ENCODE results near the gene LIMK1. TPM values are rescaled to one million over a fixed set of nuclear protein-coding genes. Genes with fewer than 3 reads are reported as not detected.
"Not testable (repeated sequence)": the region's sequence is repeated elsewhere in the genome, so short reads cannot be mapped to it uniquely, and the experiment has no call there.

Gene LIMK1
- total RNA-seq, 2 donors from 2014 or later, result 11.1 to 16.5 TPM

DNA sequence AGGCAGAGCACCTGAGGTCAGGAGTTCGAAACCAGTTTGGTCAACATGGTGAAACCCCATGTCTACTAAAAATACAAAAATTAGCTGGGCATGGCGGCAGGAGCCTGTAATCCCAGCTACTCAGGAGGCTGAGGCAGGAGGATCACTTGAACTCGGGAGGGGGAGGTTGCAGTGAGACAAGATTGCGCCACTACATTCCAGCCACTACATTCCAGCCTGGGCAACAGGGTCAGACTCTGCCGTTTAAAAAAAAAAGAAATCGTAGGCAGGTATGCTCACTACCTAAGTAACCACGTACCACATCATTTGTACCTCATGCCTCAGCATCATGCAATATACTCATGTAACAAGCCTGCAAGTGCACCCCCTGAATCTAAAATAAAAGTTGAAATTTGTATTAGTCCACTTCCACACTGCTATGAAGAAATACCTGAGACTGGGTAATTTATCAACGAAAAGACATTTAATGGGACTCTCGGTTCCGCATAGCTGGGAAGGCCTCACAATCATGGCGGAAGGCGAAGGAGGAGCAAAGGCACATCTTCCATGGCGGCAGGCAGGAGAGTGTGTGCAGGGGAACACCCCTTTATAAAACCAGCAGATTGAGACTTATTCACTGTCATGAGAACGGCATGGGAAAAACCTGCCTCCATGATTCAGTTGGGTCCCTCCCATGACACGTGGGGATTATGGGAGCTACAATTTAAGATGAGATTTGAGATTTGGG, 82.4 kb downstream of the LIMK1 start:
- Histone ChIP-seq H3K27me3 (no peaks in the 10 kb centered on the region), H3K9me3 (no peaks in the 10 kb centered on the region), H3K4me3 (no peak overlapping the region), H3K9ac (ENCODE audit: low read depth in 2 of 2, low read length in 2 of 2) (no peak overlapping the region), H3K27ac (no peak overlapping the region), H3K4me1 (no peaks in the 10 kb centered on the region), H3K36me3 (no peaks in the 10 kb centered on the region)
- intact Hi-C loops (cut with DNase I), result no loop called here
- TF ChIP-seq, protein P1, sequence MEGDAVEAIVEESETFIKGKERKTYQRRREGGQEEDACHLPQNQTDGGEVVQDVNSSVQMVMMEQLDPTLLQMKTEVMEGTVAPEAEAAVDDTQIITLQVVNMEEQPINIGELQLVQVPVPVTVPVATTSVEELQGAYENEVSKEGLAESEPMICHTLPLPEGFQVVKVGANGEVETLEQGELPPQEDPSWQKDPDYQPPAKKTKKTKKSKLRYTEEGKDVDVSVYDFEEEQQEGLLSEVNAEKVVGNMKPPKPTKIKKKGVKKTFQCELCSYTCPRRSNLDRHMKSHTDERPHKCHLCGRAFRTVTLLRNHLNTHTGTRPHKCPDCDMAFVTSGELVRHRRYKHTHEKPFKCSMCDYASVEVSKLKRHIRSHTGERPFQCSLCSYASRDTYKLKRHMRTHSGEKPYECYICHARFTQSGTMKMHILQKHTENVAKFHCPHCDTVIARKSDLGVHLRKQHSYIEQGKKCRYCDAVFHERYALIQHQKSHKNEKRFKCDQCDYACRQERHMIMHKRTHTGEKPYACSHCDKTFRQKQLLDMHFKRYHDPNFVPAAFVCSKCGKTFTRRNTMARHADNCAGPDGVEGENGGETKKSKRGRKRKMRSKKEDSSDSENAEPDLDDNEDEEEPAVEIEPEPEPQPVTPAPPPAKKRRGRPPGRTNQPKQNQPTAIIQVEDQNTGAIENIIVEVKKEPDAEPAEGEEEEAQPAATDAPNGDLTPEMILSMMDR (IDR thresholded peaks at IDR 0.05), result no peak
- DNase-seq, result no peak

GRCh38 chr7:74167324-74167723, 83.7 kb downstream of the LIMK1 start:
- Histone ChIP-seq H3K27ac (peak overlapping the region; percentile 31), H3K9ac (ENCODE audit: low read depth in 2 of 2, low read length in 2 of 2) (peak overlapping the region in 1 of 2 donors; percentile 55)
- H3K4me3 ChIP-seq; H3K9me3 ChIP-seq; intact Hi-C loops (cut with DNase I); H3K36me3 ChIP-seq; H3K4me1 ChIP-seq; H3K27me3 ChIP-seq: not testable (repeated sequence)
- peak; percentile 66 for DNase-seq

Other genes starting within 250 kb of the LIMK1 start
- 1 to 10 TPM; 4.0 to 7.4 TPM for gene METTL27, start 241.3 kb upstream of the LIMK1 start, total RNA-seq
- gene TMEM270, start 222.6 kb upstream of the LIMK1 start, total RNA-seq, result not detected
- 10 to 100 TPM in 1 of 2 donors, 1 to 10 TPM in 1; 6.9 to 12.6 TPM for gene ELN, start 55.6 kb upstream of the LIMK1 start, total RNA-seq
- 100 to 1,000 TPM; 297 to 302 TPM for gene EIF4H, start 90.6 kb downstream of the LIMK1 start, total RNA-seq
- gene LAT2, start 126.2 kb downstream of the LIMK1 start, total RNA-seq, result 1 to 10 TPM; 3.5 to 4.0 TPM
- 10 to 100 TPM; 18.5 to 43.8 TPM for gene RFC2, start 170.6 kb downstream of the LIMK1 start, total RNA-seq
- gene CLIP2, start 205.6 kb downstream of the LIMK1 start, total RNA-seq, result 10 to 100 TPM; 77.8 to 81.6 TPM

Measured in colonic mucosa (tissue), 4 donors.